Spleen (tissue), 11 donors: ENCODE results near the gene UBTF. TPM values are rescaled to one million over a fixed set of nuclear protein-coding genes. Genes with fewer than 3 reads are reported as not detected.

Source experiments
- DNase-seq: peaks from one replicate; pipeline ENCODE4 v3.0.0-alpha.2; 2020
- H3K27ac ChIP-seq, 8 donors: fragments of 200-600 bp; sonication (generic) in 7 of 8; 1 replicate in 4 of 8; 2 replicates in 4 of 8; pipeline versions ENCODE4 v1.5.0 to v1.8.0; 2016 to 2021; ENCODE audit warnings: inconsistent platforms in 4 of 8, mild to moderate bottlenecking in 4 of 8, moderate library complexity in 1 of 8
- H3K27me3 ChIP-seq, 7 donors: fragments of 200-600 bp; sonication (generic) in 6 of 7; replicated peaks in 1 of 7; 1 replicate in 4 of 7; 2 replicates in 3 of 7; pipeline versions ENCODE4 v1.5.0 to v1.8.0; 2016 to 2021; ENCODE audit warnings: inconsistent platforms in 3 of 7, mild to moderate bottlenecking in 1 of 7
- H3K36me3 ChIP-seq, 6 donors: fragments of 200-600 bp; sonication (generic) in 5 of 6; 1 replicate in 4 of 6; 2 replicates in 2 of 6; pipeline versions ENCODE4 v1.5.0 to v1.8.0; 2016 to 2021; ENCODE audit warnings: inconsistent platforms in 2 of 6
- H3K4me1 ChIP-seq, 6 donors: fragments of 200-600 bp; sonication (generic) in 5 of 6; 1 replicate in 3 of 6; 2 replicates in 3 of 6; pipeline versions ENCODE4 v1.5.0 to v1.8.0; 2016 to 2021; ENCODE audit warnings: inconsistent platforms in 3 of 6
- H3K4me3 ChIP-seq, 8 donors: fragments of 200-600 bp; sonication (generic) in 7 of 8; 1 replicate in 4 of 8; 2 replicates in 4 of 8; pipeline versions ENCODE4 v1.5.0 to v1.8.0; 2016 to 2021; ENCODE audit warnings: inconsistent platforms in 4 of 8, mild to moderate bottlenecking in 4 of 8, moderate library complexity in 2 of 8
- H3K9me3 ChIP-seq, 8 donors: fragments of 200-600 bp; sonication (generic) in 7 of 8; 1 replicate in 4 of 8; 2 replicates in 4 of 8; pipeline versions ENCODE4 v1.5.0 to v1.8.0; 2016 to 2021; ENCODE audit warnings: inconsistent platforms in 4 of 8
- CTCF ChIP-seq, 11 experiments: fragments of 200-600 bp in 7 of 11; fragments of 450-650 bp in 4 of 11; sonication (generic) in 4 of 11; IDR thresholded peaks in 8 of 11; conservative IDR thresholded peaks in 3 of 11; 1 replicate in 7 of 11; 2 replicates in 4 of 11; pipeline versions ENCODE4 v1.4.0 to v1.8.0; 2016 to 2021; ENCODE audit warnings: antibody characterized with exemption in 11 of 11, inconsistent platforms in 4 of 11, mild to moderate bottlenecking in 1 of 11
- POLR2A ChIP-seq, 3 donors: fragments of 450-650 bp; IDR thresholded peaks; one replicate each; pipeline ENCODE4 v1.5.1; 2017; ENCODE audit warnings: antibody characterized with exemption in 3 of 3, mild to moderate bottlenecking in 1 of 3
- POLR2AphosphoS5 ChIP-seq, 3 donors: sonication (generic); formaldehyde crosslinking; IDR thresholded peaks; one replicate each; pipeline ENCODE4 v1.5.1; 2017; ENCODE audit warnings: antibody characterized with exemption in 3 of 3
- WGBS, 5 donors: extraction: QIAGEN DNeasy Blood & Tissue Kit in 3 of 5; methylation state at CpG; one replicate each; pipeline versions ENCODE4 v1.1.5 to v1.1.7; 2013 to 2018; 5-methylcytosine and 5-hydroxymethylcytosine counted together
- intact Hi-C: fragments of 100-400 bp; cut with DNase I; formaldehyde crosslinking; loops from one replicate; pipeline ENCODE4 v1.15.0; 2023; ENCODE audit warnings: low total_unique reads
- polyA plus RNA-seq, 3 donors: library from polyadenylated mRNA; stranded (reverse); fragments of 200-250 nt; gene quantifications; one replicate each; pipeline ENCODE4 v1.2.1, GENCODE V29; 2013
- total RNA-seq, 7 donors: library from RNA; depleted of rRNA in 3 of 7; stranded (reverse); fragments of >200 nt in 3 of 7; fragmentation: NEBNext Ultra II Directional in 4 of 7; extraction: Animal tissue kit (Norgen Biotek cat#: 25700) in 4 of 7; gene quantifications; one replicate each; pipeline versions ENCODE4 v1.1.0 to v1.2.1, GENCODE V29; 2016 to 2021
- donor health status: healthy with polysubstance abuse.
- donor health status: DM: no; HTN: no; CAD: no; lungs with moderate emphysema.
- donor health status: DM: no; HTN: no; CAD: no.
- donor health status: Bipolar disorder and iron deficiency.
- donor health status: healthy.
- donor health status: DM: no; HTN: no; CAD: no.
- donor health status: DM: yes; HTN: yes; CAD: no.

The UBTF gene
- total and polyA plus RNA-seq, 10 donors: 43.2 to 113 (median 89.2) TPM

- WGBS, 5 donors: 82 to 90% (median 87%) methylated on average over 6 of the region's 6 CpGs
- H3K27ac ChIP-seq: no peak overlapping the region
- H3K4me3 ChIP-seq: no peak overlapping the region
- no peak for DNase-seq
- no peaks in the 10 kb centered on the region for H3K9me3 ChIP-seq
- TF ChIP-seq POLR2AphosphoS5 (IDR thresholded peaks at IDR 0.05) (no peak), POLR2A (IDR thresholded peaks at IDR 0.05) (no peak), CTCF (IDR thresholded peaks at IDR 0.05 in 8 of 11, conservative IDR thresholded peaks at IDR 0.05 in 3 of 11) (no peak)
- peaks cover 14 to 62% (median 39%) of the 10 kb centered on the region in 6 donors for H3K4me1 ChIP-seq
- no peaks in the 10 kb centered on the region for H3K27me3 ChIP-seq
- intact Hi-C loops: no loop called here
- H3K36me3 ChIP-seq: peaks cover 0 to 58% (median 49%) of the 10 kb centered on the region in 6 donors
Measured at GRCh38 chr17:44206825-44207155, 12.7 kb downstream of the UBTF start.

- Histone ChIP-seq H3K4me3 (no peak overlapping the region), H3K4me1 (peaks cover 14 to 62% (median 37%) of the 10 kb centered on the region in 6 donors), H3K27ac (peak overlapping the region in 1 of 8 donors; percentile 30), H3K9me3 (no peaks in the 10 kb centered on the region), H3K27me3 (no peaks in the 10 kb centered on the region), H3K36me3 (peaks cover 0 to 52% (median 44%) of the 10 kb centered on the region in 6 donors)
- WGBS, 5 donors: 57 to 62% (median 62%) methylated on average over 13 of the region's 13 CpGs
- intact Hi-C loops: no loop called here
- no peak for DNase-seq
- no peak for TF ChIP-seq POLR2AphosphoS5 (IDR thresholded peaks at IDR 0.05)
Measured at GRCh38 chr17:44205962-44206824, 13.3 kb downstream of the UBTF start.

GRCh38 chr17:44204441-44204882 is 15.0 kb downstream of the UBTF start:
- peaks cover 0 to 53% (median 28%) of the 10 kb centered on the region in 6 donors for H3K4me1 ChIP-seq
- no peak for DNase-seq
- intact Hi-C loops: no loop called here
- no peak overlapping the region for H3K4me3 ChIP-seq
- H3K27ac ChIP-seq: peak overlapping the region in 5 of 8 donors; percentile 8 to 47 (median 16)
- peaks cover 0 to 37% (median 30%) of the 10 kb centered on the region in 6 donors for H3K36me3 ChIP-seq
- WGBS, 5 donors: 44 to 68% (median 58%) methylated on average over 5 of the region's 5 CpGs
- H3K9me3 ChIP-seq: no peaks in the 10 kb centered on the region
- no peaks in the 10 kb centered on the region for H3K27me3 ChIP-seq
- TF ChIP-seq CTCF (IDR thresholded peaks at IDR 0.05 in 8 of 11, conservative IDR thresholded peaks at IDR 0.05 in 3 of 11) (no peak), POLR2AphosphoS5 (IDR thresholded peaks at IDR 0.05) (peak in 1 of 3 donors; percentile 56)

GRCh38 chr17:44203731-44204440 is 15.6 kb downstream of the UBTF start:
- peaks cover 0 to 32% (median 24%) of the 10 kb centered on the region in 6 donors for H3K36me3 ChIP-seq
- H3K4me3 ChIP-seq: no peak overlapping the region
- H3K4me1 ChIP-seq: peaks cover 0 to 48% (median 24%) of the 10 kb centered on the region in 6 donors
- TF ChIP-seq CTCF (IDR thresholded peaks at IDR 0.05 in 8 of 11, conservative IDR thresholded peaks at IDR 0.05 in 3 of 11): peak; percentile 29 to 77 (median 68)
- TF ChIP-seq POLR2A (IDR thresholded peaks at IDR 0.05): no peak
- 41 to 49% (median 47%) methylated on average over 9 of the region's 9 CpGs for WGBS, 5 donors
- H3K27ac ChIP-seq: peak overlapping the region in 5 of 8 donors; percentile 8 to 47 (median 16)
- no peaks in the 10 kb centered on the region for H3K9me3 ChIP-seq
- intact Hi-C loops: no loop called here
- H3K27me3 ChIP-seq: no peaks in the 10 kb centered on the region
- no peak for DNase-seq
